Activated CD4-positive, alpha-beta T cell treated with anti-CD3 and anti-CD28 coated beads for 48 hours (primary cell): Measurements from ENCODE around the gene LDLRAP1.
"Not testable (repeated sequence)": the region's sequence is repeated elsewhere in the genome, so short reads cannot be mapped to it uniquely, and the experiment has no call there.

Experiments
- DNase-seq: peaks from one replicate; pipeline ENCODE4 v3.0.0-alpha.2; 2020

LDLRAP1 gene

DNA sequence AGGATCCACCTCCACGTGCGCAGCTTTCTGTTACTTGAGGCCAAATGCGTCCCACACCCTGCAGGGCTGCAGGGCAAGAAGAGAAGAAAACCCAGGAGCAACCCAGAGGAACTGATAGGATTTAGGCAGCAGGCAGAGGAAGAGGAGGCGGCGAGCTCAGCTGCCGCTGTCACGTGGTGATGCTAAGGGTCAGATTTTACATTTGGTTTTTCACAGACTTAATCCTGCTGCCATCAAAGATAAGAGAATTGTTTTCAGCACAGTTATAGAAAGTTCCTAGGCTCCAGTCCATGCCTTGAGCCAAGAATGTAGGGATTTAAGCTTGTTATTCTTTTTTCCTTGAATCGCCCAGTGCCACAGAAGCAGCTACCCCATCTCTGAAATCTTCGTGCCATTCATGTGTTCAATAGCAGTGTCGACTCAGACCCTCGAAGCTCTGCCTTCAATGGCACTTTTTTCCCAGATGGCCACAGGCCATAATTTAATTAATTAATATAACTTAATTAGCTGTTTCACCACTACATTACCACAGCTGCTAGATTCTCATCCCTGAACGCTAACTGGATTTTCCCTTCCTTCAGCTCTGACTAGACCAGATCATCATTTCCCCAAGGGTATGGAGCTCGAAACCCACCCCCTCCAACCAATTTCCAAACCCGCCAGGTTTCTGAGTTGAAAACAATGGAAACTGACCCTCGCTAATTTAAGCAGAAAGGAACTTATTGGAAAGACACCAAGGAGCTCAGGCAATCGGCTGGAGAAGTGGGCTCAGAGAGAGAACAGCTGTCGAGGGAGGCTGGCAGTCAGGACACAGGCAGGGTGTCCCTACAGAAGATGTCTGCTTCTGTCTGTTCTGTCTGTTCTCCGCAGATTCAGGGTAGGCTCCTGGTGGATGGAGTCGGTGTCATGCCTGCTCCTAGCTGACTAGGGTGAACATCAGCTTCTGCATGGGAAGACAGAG, 36.2 kb downstream of the LDLRAP1 start:
- DNase-seq = no peak

DNA sequence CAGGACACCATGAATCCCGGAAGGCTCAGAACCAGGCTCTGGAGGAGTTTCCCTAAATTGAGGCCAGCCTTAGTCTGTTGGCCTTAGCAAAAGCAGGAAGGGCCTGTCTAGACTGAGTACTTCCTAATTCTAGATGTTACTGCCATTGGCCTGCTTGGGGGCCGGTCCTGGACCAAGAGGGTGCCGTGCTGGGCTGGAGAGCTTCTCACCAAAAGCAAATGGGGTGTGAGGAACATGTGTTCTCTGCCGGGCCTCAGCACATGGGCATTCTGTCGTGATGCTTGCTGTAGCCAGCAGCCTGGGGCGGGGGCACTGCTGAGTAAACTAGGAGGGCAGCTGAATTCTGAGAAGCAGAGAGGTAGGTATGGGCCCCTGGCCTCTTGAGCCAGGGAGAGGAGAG, 37.5 kb downstream of the LDLRAP1 start:
- DNase-seq = no peak

DNA sequence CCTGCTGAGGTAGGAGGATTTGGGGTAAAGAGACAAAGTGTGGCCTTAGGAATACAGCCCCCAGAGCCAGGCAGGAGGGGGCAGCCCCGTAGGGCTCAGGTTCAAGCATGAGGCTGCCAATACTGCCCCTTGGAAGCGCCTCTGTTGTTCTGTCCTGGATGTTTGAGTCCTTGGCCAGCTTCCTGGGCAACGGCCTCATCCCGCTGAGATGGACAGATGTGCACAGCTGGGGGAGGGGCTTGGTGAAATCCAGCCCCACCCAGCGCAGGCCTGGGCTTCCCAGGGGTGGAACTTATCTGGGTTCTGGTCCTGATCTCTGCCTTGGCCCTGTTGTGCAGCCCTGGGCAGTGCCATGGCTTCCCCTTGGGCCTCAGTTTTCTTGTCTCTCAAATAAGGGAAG, 38.4 kb downstream of the LDLRAP1 start:
- DNase-seq = no peak

DNA sequence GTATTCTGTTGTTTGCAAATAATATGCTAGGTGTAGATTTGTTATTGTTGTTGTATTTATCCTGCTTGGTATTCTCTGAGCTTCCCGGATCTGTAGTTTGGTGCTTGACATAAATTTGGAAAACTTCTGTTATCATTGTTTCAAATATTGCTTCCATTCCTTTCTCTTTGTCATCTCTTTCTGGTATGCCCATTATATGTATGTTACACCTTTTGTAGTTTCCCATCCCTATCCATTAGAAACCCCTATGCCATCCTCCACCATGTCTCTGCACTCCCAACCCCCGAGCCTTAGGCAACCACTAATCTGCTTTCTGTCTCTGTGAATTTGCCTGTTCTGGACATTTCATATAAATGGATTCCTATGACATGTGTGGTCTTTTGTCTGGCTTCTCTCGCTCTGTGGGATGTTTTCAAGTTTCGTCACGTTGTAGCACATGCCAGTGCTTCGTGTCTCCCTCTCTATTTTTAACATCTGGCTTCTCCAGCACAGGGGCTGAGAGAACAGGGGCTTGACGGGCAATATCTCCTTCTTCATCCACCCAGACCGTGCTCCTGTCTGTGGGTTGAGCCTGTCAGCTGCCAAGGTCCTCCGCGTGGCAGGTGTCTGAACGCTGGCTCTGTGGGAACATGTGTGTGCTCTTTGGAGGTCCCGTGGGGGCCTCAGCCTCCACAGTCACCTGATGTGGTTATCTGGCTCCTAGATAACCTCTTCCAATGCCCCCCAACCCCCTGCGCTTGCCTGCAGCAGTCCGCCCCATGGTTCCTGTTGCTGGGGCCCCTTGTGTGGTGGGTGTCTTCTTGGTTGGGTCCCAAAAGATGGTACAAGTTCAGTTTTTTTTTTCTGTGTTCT, 40.3 kb downstream of the LDLRAP1 start:
- DNase-seq = no peak

DNA sequence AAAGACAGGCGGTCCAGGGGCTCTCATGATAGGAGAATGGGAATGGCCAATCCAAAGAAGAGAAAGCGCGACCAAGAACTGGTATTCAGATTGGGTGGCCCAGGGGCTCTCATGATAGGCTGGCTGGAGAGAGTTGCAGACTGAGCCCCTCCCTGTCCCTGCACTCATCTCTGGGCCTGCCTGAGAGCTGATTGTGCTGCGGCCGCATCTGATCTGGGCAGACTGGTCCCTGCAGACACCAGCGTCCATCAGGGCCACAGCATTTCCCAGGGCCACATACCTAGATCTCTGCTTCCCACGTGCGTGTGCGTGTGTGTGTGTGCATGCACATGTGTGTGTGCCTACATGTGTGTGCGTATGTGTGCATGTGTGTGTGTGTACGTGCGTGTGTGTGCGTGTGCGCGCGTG, 42.8 kb downstream of the LDLRAP1 start:
- no peak for DNase-seq

DNA sequence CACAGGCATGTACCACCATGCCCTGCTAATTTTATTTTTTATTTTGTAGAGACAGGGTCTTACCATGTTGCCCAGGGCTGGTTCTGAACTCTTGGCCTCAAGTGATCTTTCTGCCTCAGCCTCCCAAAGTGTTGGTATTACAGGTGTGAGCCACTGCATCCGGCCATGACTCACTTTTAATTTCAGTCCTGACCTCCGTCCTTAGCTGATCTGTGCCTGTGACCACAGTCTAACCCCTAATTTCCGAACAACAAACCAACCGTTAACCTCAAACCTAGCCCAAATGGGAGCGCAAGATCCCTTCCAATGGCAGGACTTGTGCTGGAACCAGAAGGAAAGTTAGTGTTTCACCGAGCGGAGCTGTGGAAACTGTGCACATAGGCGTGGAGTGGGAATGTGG, 43.9 kb downstream of the LDLRAP1 start:
- DNase-seq = no peak

DNA sequence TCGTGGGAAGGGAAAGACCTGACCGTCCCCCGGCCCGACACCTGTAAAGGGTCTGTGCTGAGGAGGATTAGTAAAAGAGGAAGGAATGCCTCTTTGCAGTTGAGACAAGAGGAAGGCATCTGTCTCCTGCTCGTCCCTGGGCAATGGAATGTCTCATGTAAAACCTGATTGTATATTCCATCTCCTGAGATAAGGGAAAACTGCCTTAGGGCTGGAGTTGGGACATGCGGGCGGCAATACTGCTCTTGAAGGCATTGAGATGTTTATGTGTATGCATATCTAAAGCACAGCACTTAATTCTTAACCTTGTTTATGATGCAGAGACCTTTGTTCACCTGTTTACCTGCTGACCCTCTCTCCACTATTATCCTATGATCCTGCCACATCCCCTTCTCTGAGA, 44.8 kb downstream of the LDLRAP1 start:
- not testable (repeated sequence) for DNase-seq

DNA sequence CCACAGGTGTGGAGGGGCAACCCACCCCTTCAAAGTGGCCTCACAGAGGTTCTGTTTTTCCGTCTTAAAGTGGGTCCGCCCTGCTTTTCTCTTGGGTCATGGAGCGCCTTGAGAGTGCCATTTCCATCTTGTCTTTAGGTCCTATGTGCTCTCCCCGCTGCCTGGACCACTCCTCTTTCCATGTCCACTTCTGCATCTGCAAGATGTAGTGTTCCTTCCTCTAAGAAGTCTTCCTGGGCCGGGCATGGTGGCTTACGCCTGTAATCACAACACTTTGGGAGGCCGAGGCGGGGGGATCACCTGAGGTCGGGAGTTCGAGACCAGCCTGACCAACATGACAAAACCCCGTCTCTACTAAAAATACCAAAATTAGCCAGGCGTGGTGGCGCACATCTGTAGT, 45.4 kb downstream of the LDLRAP1 start:
- DNase-seq = not testable (repeated sequence)

DNA sequence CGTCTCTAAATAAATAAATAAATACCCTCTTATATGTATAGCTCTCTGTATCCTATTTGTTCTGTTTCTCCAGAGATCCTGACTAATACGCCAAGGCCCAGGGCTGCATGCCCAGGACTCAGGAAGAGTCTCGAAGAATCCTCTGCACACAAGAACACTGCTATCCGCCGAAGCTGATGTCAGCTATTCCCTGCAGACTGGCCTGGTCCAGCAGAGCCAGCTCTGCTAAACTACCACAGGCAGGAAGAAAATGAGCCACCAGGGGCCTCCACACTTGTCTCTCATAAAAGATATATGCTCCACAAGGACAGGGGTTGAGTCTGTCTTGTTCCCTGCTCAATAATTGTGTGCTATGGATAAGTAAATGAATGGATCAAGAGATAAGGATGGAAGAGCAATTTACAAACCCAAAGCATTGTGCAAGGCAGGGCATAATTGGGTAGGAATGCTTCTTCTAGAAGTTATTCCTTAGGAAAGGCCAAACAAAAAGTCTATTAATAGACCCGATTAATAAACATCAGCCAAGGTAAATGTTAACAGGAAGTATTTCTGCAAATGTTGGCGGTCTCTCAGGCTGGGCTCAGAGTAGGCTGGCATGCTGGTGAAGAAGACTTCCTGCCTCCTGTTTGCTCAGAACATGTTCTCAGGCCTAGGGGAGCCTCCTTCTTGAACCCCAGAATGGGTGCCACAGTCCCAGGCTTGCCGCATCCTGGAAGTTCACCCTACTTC, 46.9 kb downstream of the LDLRAP1 start:
- no peak for DNase-seq

DNA sequence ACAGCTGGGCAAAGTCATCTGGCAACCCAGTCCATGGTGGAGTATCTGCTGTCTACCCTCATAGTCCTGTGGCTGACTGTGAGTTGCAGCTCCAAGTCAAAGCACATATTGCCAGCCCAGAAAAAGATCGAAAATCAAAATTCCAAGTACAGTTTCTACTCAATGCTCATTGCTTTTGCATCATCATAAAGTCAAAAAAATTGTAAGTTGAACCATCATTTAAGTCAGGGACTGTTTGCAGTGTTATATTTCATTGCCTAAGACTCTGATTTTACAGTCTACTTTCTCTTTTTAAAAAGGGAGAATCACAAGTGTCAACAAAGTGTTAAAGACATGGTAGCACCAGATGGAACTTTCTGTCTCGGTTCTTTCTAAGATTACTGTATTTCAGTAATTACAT, 50.5 kb downstream of the LDLRAP1 start:
- no peak for DNase-seq

DNA sequence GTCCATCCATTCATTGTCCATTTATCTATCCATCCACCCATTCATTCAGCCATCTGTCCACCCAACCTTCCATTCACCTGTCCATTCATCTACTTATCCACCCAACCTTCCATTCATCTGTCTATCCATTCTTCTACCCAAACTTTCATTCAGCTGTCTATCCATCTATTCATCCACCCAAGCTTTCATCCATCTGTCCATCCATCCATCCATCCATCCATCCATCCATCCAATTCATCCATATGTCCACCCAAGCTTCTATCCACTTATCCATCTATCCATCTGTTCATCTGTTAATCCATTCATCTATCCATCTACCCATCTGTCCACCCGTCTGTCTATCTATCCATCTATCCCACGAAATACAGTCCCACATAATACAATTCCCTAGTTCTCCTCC, 51.6 kb downstream of the LDLRAP1 start:
- no peak for DNase-seq

DNA sequence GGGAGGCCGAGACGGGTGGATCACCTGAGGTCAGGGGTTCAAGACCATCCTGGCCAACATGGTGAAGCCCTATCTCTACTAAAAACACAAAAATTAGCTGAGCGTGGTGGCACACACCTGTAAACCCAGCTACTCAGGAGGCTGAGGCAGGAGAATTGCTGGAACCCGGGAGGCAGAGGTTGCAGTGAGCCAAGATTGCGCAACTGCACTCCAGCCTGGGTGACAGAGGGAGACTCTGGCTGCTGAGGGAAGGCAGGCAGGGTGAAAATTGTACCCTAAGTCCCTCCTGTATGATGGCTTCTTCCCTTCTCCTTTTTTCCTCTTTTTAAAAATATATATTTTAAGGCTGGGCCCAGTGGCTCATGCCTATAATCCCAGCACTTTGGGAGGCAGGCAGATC, 53.2 kb downstream of the LDLRAP1 start:
- DNase-seq = not testable (repeated sequence)

DNA sequence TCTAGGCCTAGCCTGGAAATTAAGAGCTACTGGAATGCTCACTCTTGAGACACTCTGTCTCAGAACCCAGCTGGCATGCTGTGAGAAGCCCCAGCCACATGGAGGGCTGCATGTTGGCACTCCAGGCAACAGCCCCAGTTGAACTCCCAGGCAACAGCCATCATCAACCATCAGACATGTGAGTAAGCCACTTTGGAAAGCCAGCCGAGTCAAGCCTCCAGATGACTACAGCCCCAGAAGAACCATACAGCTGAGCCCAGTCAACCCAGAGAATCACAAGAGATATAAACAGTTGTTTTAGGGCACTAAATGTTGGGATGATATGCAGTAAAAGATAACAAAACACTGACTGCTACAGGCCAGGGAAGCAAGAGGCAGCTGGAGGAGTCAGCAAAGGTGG, 55.5 kb downstream of the LDLRAP1 start:
- DNase-seq = no peak

DNA sequence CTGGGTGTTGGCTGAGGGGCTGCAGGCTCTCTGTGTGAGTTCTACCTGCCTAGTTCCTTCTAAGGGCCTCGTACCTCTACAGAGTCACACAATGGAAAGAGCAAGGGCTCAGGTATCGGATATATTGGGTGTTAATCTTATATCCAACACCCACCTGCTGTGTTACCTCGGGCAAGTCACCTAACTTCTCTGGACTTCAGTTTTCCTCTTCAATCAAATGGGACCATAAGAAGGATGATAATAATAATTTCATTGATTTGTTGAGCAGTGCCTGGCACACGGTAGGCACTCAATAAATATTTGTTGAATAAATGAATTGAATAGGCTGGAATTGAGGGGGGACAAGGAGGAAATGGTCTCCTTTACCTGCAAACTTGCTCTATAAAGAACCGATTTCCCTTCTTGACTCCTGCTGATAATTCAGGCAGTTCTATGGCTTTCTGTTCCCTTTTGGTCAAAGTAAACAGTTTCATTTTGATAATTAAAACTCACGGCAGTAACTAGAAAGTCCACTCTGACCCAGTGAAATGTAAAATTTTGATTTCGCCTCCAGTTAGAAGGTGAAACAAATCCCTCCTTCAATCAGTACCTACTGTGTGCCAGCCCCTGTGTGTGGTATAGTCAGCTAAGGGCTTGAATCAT, 56.7 kb downstream of the LDLRAP1 start:
- DNase-seq = no peak

DNA sequence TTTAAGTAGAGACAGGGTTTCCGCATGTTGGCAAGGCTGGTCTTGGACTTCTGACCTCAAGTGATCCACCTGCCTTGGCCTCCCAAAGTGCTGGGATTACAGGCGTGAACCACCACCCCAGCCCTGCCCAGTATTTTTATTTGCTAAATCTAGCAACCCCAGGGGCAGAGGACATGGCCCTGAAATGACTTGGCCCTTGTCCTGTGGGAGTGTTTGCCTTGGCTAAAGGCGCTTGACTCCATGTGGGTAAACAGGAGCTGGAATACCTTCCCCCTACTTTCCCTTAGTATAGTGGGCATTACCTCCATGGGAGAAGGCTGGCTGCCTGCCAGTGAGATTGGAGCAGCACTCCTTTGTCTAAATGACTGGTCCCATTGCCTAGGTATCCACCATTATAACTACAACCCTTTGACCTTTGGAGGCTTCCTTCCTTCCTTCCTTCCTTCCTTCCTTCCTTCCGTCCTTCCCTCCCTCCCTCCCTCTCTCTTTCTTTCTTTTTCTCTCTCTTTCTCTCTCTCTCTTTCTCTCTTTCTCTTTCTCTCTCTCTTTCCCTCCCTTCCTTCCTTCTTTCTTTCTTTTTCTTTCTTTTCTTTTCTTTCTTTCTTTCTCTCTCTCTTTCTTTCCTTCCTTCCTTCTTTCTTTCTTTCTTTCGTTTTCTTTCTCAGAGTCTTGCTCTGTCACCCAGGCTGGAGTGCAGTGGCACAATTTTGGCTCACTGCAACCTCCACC, 57.7 kb downstream of the LDLRAP1 start:
- DNase-seq = not testable (repeated sequence)

DNA sequence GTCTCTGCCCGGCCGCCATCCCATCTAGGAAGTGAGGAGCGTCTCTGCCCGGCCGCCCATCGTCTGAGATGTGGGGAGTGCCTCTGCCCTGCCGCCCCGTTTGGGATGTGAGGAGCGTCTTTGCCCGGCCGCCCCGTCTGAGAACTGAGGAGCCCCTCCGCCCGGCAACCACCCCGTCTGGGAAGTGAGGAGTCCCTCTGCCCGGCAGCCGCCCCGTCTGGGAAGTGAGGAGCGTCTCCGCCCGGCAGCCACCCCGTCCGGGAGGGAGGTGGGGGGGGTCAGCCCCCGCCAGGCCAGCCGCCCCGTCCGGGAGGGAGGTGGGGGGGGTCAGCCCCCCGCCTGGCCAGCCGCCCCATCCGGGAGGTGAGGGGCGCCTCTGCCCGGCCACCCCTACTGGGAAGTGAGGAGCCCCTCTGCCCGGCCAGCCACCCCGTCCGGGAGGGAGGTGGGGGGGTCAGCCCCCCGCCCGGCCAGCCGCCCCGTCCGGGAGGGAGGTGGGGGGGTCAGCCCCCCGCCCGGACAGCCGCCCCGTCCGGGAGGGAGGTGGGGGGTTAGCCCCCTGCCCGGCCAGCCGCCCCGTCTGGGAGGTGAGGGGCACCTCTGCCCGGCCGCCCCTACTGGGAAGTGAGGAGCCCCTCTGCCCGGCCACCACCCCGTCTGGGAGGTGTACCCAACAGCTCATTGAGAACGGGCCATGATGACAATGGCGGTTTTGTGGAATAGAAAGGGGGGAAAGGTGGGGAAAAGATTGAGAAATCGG, 60.6 kb downstream of the LDLRAP1 start:
- DNase-seq = not testable (repeated sequence)

DNA sequence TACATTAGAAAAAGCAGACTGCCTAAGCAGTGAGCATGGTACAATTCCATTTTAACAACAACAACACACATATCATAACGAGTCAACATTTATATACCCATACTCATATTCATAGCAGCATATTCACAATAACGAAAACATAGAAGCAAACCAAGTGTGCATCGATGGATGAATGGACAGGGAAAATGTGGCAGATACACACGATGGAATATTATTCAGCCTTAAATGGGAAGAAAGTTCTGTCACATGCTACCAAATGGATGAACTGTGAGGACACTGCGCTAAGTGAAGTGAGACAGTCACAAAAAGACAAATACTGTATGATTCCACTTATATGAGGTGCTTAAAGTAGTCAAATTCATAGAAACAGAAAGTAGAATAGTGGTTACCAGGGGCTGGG, 63.7 kb downstream of the LDLRAP1 start:
- DNase-seq = no peak

DNA sequence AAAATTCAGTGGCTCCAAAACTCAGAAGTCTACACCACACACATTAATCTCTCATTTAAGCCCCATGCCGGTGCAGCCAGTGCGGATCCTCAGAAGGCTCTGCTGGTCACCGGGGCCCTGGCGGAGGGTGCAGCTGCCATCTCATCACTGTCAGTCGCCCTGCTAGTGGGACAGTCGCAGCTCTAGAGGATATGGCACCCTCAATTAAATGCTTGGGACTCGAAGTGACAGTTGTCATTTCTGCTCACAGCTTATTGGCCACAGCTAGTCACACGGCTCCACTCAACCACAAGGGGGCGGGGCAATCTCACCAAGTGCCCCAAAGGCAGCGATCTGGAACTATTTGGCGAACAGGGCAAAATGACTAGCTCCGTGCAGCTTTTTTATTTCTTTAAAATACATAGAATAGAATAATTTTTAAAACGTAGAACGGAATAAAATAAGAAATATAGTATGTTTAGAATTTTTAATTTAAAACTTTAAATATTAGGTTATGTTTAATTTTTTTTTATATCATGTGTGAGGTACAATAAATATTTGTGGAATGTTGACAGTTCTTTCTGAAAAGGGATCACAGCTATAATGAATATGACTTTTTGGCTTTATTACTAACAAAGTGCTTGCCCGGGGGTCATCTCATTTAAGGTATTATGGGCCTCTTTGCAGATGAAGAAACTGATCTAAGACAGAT, 65.2 kb downstream of the LDLRAP1 start:
- peak; percentile 94 for DNase-seq

DNA sequence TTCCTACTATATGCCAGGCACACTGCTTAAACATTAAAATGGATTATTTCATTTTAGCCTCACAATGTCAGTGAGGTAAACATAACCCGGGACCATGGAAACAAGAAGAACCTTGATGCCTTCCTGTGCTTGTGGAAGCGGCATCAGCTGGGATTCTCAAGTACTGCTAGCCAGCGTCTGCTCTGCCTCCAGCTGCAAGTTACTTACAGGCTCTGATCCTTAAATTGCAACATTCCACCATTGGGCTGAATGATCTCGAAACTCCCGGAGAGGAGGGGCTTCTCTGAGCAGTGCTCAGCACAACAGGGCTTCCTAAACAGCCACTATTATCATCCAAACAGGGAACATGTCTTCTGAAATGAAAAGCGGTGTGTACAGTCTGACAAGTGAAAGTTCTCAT, 66.5 kb downstream of the LDLRAP1 start:
- no peak for DNase-seq

DNA sequence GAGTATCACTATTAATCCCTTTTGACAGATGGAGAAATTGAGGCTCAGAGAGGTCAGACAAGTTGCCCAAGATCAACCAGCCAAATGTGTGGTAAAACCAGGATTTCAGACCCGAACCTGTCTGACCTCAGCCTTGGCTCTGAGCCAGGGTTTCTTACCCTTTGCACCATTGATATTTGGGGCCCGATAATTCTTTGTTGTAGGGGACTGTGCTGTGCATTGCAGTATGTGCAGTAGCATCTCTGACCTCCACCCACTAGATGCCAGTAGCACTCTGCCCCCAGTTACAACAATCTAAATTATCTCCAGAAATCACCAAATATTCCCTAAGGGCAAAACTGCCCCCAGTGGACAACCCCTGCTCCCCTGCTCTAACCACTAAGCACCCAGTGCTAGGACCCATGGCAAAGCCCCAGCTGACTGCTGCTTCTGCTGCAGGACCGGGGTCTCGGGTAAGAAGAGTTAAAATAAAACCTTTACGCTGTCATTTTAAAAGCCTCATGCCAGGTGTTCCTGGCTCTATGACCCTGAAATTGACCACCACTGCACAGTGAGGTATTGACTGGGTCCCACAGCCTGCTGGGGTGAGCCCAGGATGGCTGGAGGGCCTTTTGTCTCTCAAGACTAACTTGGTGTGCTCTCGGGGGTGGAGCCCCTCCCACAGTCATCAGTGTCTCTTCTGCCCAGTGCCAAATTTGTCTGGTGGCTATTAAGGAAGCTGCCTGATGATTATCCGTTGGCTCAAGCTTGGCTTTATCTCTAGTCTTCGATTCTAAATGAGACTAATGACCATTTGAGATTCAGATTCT, 67.6 kb downstream of the LDLRAP1 start:
- DNase-seq = no peak
